ENCODE results near the gene SLC16A10.
"Not testable (repeated sequence)": the region's sequence is repeated elsewhere in the genome, so short reads cannot be mapped to it uniquely, and the experiment has no call there.

The SLC16A10 gene

DNA sequence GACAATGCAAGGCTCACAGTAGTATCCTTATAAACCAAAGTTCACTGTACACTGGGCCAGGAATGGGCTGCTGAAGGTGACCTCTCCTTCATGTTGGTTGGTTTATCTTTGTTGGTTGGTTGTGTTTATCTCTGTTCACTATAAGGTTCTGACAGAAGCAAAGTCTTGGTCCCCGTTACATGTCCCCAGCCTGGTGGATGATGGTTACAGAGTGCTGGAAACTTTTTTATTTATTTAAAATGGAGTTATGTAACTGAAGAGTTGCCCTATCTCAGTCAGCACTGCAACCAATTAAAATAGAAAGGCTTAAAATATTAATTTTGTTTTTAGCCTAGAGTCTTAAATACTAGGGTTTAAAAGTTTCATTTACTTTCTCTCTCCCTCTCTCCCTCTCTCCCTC, 100.6 kb downstream of the SLC16A10 start:
- DNase-seq (ENCODE audit: low read depth), result no peak

DNA sequence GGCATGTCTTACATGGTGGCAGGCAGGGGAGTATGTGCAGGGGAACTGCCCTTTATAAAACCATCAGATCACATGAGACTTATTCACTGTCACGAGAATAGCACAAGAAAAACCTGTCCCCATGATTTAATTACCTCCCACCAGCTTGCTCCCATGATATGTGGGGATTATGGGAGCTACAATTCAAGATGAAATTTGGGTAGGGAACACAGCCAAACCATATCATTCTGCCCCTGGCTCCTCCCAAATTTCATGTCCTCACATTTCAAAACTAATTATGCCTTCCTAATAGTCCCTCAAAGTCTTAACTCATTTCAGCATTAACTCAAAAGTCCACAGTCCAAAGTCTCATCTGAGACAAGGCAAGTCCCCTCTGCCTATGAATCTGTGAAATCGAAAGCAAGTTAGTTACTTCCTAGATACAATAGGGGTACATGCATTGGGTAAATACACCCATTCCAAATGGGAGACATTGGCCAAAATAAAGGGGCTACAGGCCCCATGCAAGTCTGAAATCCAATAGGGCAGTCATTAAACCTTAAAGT, 102.4 kb downstream of the SLC16A10 start:
- not testable (repeated sequence) for DNase-seq (ENCODE audit: low read depth)

- no peak for DNase-seq (ENCODE audit: low read depth)
These were observed 103.3 kb downstream of the SLC16A10 start for GRCh38 chr6:111190637-111191036.

DNA sequence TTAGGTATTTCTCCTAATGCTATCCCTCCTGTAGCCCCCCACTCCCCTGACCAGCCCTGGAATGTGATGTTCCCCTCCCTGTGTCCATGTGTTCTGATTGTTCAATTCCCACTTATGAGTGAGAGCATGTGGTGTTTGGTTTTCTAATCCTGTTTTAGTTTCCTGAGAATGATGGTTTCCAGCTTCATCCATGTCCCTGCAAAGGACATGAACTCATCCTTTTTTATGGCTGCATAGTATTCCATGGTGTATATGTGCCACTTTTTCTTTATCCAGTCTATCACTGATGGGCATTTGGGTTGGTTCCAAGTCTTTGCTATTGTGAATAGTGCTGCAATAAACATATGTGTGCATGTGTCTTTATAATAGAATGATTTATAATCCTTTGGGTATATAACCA, 103.8 kb downstream of the SLC16A10 start:
- DNase-seq (ENCODE audit: low read depth), result not testable (repeated sequence)

DNA sequence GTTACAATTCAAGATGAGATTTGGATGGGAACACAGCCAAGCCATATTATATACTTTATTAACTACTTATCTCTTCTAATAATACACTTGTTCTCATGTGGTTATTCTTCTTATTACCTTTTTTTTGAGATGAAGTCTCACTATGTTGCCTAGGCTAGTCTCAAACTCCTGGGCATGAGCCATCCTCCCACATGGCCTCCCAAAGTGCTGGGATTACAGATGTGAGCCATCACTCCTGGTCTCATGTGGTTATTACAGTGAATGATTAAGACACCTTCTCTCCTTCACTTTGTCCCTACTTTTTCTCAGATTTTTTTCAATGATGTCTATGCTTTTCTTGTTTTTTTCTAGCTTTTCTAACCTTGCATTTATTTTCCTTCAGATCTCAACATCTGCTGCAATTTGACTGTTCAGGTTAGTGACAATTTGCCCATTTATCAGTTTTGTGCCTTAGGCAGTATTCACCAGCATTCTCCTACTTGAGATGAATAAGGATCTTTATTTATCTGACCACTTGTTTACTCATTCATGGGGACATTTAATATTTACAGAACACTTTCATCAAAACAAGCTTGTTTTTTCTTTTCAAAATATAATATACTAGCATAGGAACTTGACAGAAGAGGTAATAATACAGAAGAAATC, 105.7 kb downstream of the SLC16A10 start:
- no peak for DNase-seq (ENCODE audit: low read depth)

- no peak for DNase-seq (ENCODE audit: low read depth)
These were observed 108.4 kb downstream of the SLC16A10 start for GRCh38 chr6:111195656-111196055.

DNA sequence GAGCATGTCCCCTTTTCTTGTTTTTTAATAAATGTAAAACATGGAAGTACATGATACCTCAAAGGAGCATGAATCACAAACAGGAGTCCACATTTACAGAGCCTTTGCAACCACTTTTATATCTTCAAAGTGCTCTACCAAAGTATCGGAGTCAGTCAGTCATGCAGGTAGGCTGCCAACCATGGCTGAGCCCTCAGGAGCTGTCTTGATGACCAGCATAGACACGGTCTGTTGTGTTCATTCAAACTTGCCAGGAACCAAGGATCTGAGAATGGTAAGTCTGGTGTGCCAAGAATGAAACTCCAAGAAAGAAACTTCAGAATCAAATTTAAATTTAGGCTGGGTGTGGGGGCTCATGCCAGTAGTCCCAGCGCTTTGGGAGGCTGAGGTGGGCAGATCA, 111.5 kb downstream of the SLC16A10 start:
- no peak for DNase-seq (ENCODE audit: low read depth)

DNA sequence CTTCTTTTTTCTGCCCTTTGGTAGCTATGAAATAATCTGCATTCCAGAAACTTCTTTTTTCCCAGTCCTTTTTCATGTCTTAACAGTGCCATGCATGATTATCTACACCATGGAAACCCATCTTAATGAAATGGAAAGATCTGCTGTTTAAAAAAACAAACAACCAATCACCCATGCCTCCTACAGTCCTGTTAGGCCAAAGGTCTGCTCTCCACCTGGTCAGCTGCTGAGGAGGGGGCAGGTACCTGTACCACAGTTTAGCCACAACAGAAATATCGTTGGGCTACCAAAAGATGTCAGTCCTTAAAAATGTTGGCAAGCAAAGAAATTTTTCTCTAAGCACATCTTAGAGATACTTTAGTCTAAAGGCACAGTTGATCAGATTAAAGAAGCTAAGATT, 112.6 kb downstream of the SLC16A10 start:
- no peak for DNase-seq (ENCODE audit: low read depth)

DNA sequence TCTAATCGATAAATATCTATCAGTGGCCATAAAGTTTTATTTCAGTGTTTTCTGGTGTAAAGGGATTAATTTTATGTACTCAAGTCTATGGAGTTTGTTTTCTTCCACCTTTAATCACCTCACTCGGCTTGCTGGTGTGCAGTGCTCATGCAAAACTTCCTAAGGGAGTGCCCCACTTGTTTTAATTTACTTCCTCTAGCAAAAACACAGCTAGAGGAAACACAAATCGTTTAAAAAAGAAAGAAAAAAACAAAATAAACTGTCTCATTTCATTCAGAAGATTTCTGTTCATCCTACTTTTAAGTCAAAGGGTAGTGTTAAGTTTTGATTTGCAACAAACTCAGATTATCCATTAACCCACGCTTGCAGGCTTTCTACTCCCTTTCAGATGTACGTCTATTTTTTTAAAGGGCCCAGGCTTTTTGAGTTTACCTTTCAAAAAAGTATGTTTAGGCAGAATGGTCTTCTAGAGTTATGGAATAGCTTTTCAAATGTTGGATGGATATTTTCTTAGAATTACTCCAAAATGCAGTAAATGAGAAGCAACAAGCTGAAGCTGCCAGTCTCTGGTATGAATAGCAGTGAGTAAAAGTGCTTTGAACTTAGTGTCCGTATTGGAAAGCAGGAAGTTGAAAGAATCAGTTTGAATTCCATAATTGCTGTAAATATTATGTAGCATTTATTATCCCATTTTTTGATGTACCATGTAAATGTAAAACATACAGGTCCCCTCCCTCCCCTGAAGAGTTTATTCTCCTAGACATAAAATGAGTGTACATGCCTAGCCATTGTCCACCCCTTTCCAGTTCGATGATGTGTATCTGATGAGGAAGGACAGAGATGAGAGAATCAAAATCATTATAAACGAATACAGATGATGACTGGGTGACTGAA, 113.3 kb downstream of the SLC16A10 start:
- DNase-seq (ENCODE audit: low read depth), result no peak

DNA sequence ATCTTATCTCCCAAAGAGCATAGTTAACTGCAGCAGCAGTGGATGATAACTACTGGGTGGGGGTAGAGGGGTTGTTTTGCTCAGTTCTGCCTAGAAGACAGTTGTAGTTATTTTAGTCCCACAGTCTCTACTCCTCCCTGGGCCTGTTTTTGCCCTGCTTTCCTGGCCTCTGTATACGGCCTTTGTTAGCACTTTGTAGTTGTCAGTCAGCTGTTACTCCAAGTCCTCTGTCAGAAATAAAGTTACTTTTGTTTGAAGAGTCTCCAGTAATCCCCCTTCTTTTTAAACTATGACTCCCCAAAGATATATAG, 113.9 kb downstream of the SLC16A10 start:
- no peak for DNase-seq (ENCODE audit: low read depth)

GRCh38 chr6:111201764-111202163, 114.5 kb downstream of the SLC16A10 start:
- no peak for DNase-seq (ENCODE audit: low read depth)

DNA sequence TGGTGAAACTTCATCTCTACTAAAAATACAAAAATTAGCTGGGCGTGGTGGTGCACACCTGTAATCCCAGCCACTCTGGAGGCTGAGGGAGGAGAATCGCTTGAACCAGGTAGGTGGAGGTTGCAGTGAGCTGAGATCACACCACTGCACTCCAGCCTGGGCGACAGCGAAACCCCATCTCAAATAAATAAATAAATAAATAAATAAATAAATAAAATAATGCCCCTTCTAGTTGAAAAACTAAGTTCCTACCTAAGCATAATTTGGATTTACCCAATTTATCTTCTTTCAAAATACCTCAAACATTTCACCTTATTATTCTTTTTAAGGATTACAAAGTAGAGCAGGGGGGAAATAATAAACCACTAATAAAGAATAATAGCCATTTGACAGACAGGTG, 116.2 kb downstream of the SLC16A10 start:
- DNase-seq (ENCODE audit: low read depth), result not testable (repeated sequence)

DNA sequence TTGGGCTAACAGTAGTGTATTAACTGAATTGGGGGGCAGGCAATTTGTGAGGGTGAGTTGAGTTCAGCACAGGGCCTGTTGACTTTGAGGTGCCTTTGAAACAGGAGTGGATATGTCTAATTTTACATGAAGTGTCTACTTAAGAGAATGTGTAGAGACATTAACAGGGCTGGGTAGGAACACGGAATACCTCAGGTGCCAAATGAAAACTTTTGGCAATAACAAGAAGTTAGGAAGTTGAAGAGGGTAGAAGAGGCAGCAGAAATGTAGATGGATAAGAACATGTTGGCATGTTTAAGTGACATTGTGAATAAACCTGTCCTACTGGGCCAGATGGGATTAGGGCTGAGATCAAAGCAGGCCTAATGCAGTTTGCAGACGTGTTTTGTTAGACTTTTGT, 117.0 kb downstream of the SLC16A10 start:
- no peak for DNase-seq (ENCODE audit: low read depth)

DNA sequence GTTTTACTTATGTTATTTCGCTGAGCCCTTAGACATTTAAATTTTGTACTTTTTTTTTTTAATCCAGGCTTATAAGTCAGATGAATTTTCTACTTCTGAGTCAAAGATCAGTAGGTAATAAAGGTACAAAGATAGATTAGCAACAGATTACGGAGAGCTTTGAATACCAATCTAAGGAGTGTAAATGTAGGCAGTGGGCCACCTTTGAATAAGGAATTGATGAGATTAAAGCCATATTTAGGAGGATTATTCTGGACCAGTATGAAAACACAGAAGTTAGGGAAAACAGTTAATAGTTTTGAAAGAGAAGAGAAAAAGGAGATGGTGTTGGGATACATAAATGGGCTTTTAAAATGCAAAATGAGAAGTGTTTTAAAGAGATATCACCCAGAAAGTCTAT, 117.6 kb downstream of the SLC16A10 start:
- DNase-seq (ENCODE audit: low read depth), result no peak

- DNase-seq (ENCODE audit: low read depth), result no peak
These were observed 118.2 kb downstream of the SLC16A10 start for GRCh38 chr6:111205502-111205901.

DNA sequence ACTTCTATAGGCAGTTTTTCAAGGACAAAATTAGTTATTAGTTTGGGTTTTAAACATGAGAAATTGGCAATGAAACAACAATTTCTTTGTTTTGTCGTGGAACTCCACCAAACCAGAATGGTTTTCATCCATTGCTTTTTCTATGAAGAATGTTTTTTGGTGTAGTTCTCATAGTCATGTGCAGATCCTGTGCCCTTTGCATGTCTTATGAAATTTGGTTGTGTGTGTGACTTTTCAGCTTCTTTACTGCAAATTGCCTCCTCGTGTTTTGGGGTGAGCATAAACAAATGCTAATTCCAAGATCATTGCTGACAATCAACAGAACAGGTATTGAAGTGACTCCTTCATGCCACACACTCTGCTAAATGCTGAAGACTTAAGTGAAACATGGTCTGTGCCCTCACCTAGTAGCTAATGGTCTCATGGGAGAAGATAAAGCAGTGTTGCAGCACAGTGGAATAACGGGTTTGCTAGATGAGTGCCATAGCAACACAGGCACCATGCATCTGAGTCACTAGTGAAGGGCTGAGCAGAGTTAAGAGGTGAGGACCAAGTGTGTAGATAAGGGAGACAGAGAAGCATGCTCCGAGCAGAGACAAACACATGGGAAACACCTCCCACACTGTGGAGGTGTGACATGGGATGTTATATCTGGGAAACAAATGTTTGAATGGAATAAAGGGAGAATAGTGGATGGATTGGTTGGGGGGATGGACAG, 120.0 kb downstream of the SLC16A10 start:
- DNase-seq (ENCODE audit: low read depth), result peak; percentile 76

DNA sequence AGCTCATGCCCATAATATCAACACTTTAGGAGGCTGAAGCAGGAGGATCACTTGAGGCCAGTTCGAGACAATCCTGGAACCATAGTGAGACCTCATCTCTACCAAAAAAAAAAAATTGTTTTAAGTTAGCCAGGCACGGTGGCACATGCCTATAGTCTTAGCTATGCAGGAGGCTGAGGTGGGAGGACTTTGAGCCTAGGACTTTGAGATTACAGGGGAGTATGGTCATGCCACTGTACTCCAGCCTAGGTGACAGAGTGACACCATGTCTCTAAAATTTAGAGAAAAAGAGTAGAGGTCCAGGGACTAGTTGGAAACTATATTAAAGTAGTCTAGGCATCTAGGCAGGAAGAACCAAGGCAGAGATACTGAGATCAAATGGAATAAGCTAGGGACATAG, 121.6 kb downstream of the SLC16A10 start:
- no peak for DNase-seq (ENCODE audit: low read depth)

GRCh38 chr6:111210194-111210728, 123.0 kb downstream of the SLC16A10 start:
- DNase-seq (ENCODE audit: low read depth), result peak; percentile 47

GRCh38 chr6:111211411-111212030, 124.2 kb downstream of the SLC16A10 start:
- DNase-seq (ENCODE audit: low read depth), result no peak

DNA sequence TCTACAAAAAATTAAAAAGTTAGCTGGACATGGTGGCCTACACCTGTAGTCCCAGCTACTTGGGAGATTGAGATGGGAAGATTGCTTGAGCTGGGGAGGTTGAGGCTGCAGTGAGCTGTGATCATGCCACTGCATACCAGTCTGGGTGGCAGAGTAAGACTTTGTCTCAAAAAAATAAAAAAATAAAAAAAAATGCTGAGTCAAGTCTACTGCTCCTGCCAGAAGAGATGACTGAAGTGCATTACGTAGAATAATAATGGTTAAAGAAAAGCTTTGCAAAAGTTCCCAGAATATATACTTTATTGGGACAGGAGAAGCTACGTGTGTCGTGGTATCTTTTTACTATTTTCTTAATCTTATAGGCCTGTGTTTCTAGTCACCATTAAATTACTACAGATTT, 125.3 kb downstream of the SLC16A10 start:
- no peak for DNase-seq (ENCODE audit: low read depth)

GRCh38 chr6:111215131-111215530, 127.8 kb downstream of the SLC16A10 start:
- no peak for DNase-seq (ENCODE audit: low read depth)

GRCh38 chr6:111219785-111220184, 132.5 kb downstream of the SLC16A10 start:
- no peak for DNase-seq (ENCODE audit: low read depth)

Measured in amniotic epithelial cell (primary cell).